ENCODE measurements around the gene SAMD10.
"Not testable (repeated sequence)": the region's sequence is repeated elsewhere in the genome, so short reads cannot be mapped to it uniquely, and the experiment has no call there.

The SAMD10 gene

GRCh38 chr20:64001607-64002011, 22.2 kb upstream of the SAMD10 start:
- DNase-seq (ENCODE audit: low read depth): no peak

- no peak for DNase-seq (ENCODE audit: low read depth)
These were observed 21.5 kb upstream of the SAMD10 start for GRCh38 chr20:64000906-64001305.

GRCh38 chr20:63982937-63983336, 3.5 kb upstream of the SAMD10 start:
- DNase-seq (ENCODE audit: low read depth): no peak

- peak; percentile 93 for DNase-seq (ENCODE audit: low read depth)
These were observed 1.6 kb upstream of the SAMD10 start, which contains the start of gene PRPF6 for GRCh38 chr20:63980806-63981728. Gene PRPF6 (plus strand): TSS chr20:63981132. CDS start chr20:63981246, 114 bp downstream.

GRCh38 chr20:63980317-63980805, 919 bp upstream of the SAMD10 start:
- DNase-seq (ENCODE audit: low read depth): no peak

- no peak for DNase-seq (ENCODE audit: low read depth)
These were observed 249 bp downstream of the SAMD10 start for GRCh38 chr20:63979229-63979556.

GRCh38 chr20:63978319-63979228, 868 bp downstream of the SAMD10 start:
- DNase-seq (ENCODE audit: low read depth): no peak

GRCh38 chr20:63977739-63978276, 1.6 kb downstream of the SAMD10 start:
- peak; percentile 29 for DNase-seq (ENCODE audit: low read depth)

- DNase-seq (ENCODE audit: low read depth): no peak
These were observed 2.3 kb downstream of the SAMD10 start for GRCh38 chr20:63976980-63977738.

GRCh38 chr20:63976511-63976910, 2.9 kb downstream of the SAMD10 start:
- not testable (repeated sequence) for DNase-seq (ENCODE audit: low read depth)

GRCh38 chr20:63974402-63975200, 4.8 kb downstream of the SAMD10 start:
- no peak for DNase-seq (ENCODE audit: low read depth)

- peak; percentile 79 for DNase-seq (ENCODE audit: low read depth)
These were observed 5.6 kb downstream of the SAMD10 start for GRCh38 chr20:63973636-63974401.

GRCh38 chr20:63973160-63973479, 6.3 kb downstream of the SAMD10 start:
- no peak for DNase-seq (ENCODE audit: low read depth)

GRCh38 chr20:63972312-63973159, 6.9 kb downstream of the SAMD10 start:
- DNase-seq (ENCODE audit: low read depth): no peak

- DNase-seq (ENCODE audit: low read depth): not testable (repeated sequence)
These were observed 7.5 kb downstream of the SAMD10 start for GRCh38 chr20:63971960-63972311.

- DNase-seq (ENCODE audit: low read depth): no peak
These were observed 8.6 kb downstream of the SAMD10 start for GRCh38 chr20:63970714-63971431.

GRCh38 chr20:63969838-63970713, 9.4 kb downstream of the SAMD10 start, which contains the start of gene ZNF512B:
Gene ZNF512B (minus strand): TSS chr20:63969930. CDS start chr20:63967950, 1,980 bp downstream.
- DNase-seq (ENCODE audit: low read depth): peak; percentile 56
